Activated T-cell treated with anti-CD3 and anti-CD28 coated beads for 48 hours (primary cell): ENCODE data around the gene LCMT1.

Source experiments
- DNase-seq: peaks from one replicate; pipeline ENCODE4 v3.0.0-alpha.2; 2020; ENCODE audit warnings: low read depth

The LCMT1 gene

DNA sequence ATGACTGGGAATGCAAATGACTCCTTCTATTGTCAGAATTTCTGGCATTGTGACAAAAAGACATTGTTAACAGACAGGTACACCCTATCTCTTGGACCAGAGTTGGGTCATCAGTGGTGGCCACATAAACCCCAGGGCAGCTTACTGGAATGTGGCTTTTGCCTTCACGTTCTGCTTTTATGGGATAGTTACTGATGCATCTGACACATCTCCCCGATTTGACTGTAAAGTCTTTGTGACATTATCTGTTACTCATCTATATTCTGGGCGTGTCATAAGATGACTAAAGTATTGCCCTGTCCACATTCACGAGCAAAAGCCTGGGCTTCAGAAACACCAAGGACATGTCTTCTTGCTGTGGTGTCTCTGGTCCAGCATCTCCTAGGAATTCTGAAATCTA, 86.5 kb downstream of the LCMT1 start:
- DNase-seq = no peak

DNA sequence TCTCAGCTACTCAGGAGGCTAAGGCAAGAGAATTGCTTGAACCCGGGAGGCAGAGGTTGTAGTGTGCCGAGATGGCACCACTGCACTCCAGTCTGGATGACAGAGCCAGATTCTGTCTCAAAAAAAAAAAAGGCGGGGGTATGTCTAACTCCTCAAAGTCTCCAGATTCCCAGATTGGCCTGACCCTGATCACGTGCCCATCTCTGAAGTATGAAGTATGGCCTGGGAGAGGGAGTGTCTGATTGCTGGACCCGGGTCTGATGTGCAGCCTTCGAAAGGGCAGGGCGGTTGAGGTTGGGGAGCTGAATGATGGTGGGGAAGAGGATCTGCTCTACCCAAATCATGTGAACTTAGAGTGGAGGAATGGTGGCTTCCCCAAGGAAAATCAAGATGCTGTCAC, 87.9 kb downstream of the LCMT1 start:
- DNase-seq = no peak

DNA sequence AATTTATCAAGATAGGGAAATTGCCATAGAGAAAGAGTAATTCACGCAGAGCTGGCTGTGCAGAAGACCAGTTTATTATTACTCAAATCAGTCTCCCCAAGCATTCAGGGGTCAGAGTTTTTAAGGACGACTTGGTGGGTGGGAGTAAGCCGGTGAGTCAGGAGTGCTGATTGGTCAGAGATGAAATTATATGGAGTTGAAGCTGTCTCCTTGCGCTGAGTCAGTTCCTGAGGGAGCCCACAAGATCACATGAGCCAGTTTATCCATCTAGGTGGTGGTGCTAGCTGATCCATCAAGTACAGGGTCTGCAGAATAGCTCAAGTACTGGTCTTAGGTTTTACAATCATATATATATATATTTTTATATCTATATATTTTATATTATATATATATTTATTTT, 99.2 kb downstream of the LCMT1 start:
- DNase-seq = peak; percentile 14

DNA sequence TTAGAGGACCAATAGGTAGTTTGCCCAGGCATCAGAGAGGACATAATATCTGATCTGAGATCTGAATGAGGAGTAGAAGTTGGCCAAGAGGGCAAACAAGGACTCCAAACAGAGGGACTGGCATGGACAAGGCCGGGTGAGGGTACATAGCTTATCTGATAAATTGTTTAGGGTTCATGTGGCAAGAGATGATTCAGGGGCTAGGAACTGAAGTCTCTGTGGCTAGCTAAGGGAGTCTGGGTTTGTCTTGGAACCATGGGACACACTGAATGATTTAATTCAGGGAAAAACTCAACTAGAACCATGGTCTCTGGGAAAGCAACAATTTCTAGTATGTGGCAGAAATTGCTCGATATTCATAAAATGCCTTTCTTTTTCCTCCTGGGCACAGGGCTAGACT, 101.1 kb downstream of the LCMT1 start:
- no peak for DNase-seq

DNA sequence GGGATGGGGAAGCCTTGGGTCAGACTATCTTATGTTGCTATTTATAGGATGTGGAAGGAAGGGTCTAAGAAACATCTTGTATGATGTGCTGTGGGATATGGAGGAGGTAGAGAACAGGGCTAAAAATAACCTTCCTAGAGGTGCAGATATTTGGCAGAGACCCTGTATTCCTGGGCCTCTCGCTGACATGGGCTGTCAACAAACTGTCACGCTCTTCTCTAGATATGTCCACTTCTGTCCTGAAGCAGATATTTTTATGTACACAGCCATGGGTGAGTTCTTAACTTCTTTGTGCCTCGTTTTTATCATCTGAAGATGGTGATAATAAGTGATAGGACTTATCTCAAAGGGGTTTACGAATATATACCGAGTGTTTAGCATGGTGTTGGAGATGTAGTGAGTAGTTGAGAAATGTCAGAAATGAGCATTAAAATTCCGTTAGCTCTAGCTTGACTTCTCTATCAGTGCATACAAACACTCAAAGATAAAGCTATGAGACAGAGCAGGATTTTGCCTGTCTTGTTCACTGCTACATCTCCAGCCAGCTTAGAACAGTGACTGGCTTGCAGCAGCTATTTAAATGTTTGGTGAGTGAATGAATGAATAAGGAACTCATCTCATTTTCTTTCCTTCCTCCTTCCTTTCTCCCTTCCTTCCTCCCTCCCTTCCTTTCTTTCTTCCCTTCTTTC, 102.3 kb downstream of the LCMT1 start:
- no peak for DNase-seq

DNA sequence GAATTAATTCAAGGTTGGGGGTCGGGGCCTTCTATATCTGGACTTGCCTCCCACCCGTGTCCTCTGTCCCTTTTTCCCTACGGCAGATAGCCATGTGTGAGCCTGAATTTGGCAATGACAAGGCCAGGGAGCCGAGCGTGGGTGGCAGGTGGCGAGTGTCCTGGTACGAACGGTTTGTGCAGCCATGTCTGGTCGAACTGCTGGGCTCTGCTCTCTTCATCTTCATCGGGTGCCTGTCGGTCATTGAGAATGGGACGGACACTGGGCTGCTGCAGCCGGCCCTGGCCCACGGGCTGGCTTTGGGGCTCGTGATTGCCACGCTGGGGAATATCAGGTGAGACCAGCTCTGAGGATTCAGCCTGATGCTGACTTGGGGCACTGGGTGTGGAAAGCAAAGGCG, 105.6 kb downstream of the LCMT1 start:
- DNase-seq = no peak

DNA sequence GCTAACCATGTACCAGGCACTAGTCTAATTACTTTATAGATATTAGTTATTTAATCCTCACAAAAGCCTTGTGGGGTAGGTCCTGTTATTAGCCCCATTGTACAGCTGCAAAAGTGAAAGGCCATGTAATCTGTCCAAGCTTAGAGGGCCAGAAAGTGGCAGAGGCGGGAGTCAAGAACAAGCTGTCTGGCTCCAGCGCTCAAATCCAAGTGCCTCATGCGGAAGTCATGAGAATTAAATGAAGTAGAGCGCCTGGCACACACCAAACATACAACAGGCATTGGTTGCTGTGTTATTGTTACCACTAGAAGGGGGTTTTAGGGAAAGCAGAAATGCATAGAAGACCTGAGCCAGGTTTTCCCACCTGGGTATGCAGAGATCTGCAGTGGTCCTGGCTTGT, 106.4 kb downstream of the LCMT1 start:
- DNase-seq = no peak

DNA sequence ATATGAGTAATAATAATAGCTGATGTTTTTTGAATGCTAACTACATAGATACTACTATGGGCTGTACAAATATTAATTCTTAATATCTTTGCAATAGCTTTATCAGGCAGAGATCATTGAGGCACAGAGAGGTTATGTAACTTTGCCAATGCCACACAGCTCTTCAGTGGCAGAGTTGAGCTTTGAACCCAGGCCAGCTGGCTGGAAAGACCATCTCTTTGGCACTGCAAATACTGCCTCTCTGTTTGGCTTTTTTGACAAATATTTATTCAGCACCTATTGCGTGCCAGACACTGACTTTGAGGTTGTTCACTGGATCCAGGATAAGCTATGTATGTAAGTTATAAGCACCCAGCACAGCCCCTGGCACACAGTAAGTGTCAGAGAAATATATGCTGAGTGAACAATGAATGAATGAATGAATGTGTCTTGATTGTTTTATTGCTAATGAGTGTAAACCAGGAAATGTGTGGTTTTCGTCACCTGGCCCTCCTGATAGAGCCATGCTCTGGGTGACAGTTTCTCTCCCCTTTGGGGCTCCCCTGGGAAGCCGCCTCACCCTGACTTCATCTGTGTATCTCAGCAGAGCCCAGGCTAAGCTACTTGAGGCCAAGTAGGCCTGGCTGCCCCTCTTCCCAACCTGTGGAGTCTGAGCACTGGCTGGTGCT, 107.7 kb downstream of the LCMT1 start:
- DNase-seq = no peak

DNA sequence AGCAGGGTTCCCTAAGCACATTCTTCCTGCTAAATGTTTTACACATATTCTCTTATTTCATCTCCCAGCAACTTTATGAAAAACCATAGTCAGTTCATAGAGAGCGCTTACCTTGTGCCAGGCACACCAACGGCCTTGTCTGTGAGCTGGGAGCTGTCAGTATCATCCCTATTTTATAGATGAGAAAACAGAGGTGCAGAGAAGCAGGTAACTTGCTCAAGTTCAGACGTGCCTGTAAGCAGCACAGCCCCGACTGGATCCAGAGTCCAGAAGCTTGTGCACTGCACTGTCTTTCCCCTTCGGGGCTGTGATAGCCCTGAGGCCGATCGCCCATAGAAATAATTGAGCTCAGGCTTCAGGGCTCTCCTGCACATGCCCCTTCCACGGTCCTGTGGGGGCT, 111.4 kb downstream of the LCMT1 start:
- DNase-seq = no peak

DNA sequence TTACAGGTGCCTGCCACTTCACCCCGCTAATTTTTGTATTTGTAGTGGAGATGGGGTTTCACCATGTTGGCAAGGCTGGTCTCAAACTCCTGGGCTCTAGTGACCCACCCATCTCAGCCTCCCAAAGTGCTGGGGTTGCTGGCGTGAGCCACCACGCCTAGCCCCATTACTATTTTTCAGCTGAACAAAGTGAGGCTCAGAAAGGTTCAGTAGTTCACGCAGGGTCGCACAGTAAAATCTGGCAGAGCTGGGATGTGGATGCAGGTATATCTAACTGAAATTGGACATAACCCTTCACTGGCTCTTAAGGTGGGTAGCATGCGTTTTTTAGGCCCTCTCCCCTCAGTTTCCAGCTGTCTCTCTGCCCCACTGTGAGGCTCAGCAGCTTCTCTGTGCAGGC, 112.4 kb downstream of the LCMT1 start:
- DNase-seq = no peak

DNA sequence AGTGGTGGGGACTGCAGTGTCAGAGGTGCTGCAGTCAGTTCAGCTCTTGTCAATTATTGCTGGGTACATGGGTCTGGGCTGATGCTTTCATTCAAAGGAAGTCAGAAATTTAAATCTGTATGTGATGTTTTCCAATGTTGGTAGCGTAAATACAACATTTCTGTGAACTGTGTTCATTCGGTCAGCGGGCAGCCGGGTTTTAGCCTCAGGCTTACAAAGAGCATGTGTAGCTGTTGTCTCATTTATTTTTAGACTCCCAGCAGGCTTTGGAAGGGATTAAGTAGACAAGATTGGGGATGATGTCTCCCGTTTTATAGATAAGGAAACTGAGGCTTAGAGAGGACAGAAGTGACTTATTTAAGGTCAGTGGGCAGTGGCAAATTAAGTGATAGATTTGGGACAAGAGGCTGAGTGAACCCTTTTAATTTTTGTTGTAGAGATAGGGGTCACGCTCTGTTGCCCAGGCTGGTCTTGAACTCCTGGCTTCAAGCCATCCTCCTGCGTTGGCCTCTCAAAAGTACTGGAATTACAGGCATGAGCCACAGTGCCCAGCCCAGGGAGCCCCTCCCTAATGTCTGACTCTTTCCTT, 113.3 kb downstream of the LCMT1 start:
- DNase-seq = no peak
